GM12892 (cell line): ENCODE data around the gene TBX1.

ENCODE experiments used
- POLR2A ChIP-seq: IDR thresholded peaks from 2 replicates; pipeline ENCODE4 v1.6.1; 2011; ENCODE audit warnings: low read depth, low read length, control low read depth
- POLR2AphosphoS5 ChIP-seq: IDR thresholded peaks from 2 replicates; pipeline ENCODE4 v1.6.1; 2011; ENCODE audit warnings: low read depth, low read length, control low read depth
- TAF1 ChIP-seq: IDR thresholded peaks from 2 replicates; pipeline ENCODE4 v1.6.1; 2011; ENCODE audit warnings: low read depth, mild to moderate bottlenecking, control low read depth, low read length, borderline replicate concordance

GRCh38 chr22:19713245-19713644 is 47.3 kb upstream of the TBX1 start:
- no peak for TF ChIP-seq POLR2AphosphoS5
- no peak for TF ChIP-seq POLR2A
- no peak for TF ChIP-seq TAF1
